DMS 273 treated with DMSO at 0.1 percent for 48 hours (cell line): Measurements from ENCODE around the gene NEAT1.

Experiments
- DNase-seq: peaks from one replicate; lab custom pipeline; 2025; lab: John Stamatoyannopoulos, UW

Gene NEAT1

DNA sequence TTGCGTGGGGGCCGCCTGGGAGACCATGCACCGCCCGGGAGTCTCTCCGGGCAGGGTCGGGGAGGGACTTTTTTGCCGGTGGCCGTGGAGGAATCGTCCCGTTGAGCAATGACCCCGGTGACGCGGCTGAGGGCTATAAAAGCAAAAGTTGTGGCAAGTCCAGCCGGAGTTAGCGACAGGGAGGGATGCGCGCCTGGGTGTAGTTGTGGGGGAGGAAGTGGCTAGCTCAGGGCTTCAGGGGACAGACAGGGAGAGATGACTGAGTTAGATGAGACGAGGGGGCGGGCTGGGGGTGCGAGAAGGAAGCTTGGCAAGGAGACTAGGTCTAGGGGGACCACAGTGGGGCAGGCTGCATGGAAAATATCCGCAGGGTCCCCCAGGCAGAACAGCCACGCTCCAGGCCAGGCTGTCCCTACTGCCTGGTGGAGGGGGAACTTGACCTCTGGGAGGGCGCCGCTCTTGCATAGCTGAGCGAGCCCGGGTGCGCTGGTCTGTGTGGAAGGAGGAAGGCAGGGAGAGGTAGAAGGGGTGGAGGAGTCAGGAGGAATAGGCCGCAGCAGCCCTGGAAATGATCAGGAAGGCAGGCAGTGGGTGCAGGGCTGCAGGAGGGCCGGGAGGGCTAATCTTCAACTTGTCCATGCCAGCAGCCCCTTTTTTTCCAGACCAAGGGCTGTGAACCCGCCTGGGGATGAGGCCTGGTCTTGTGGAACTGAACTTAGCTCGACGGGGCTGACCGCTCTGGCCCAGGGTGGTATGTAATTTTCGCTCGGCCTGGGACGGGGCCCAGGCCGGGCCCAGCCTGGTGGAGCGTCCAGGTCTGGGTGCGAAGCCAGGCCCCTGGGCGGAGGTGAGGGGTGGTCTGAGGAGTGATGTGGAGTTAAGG is at the start of gene NEAT1:
Gene NEAT1 (plus strand): TSS at position 166 of the 883 bp plus-strand sequence.
- DNase-seq: peak; percentile 42

DNA sequence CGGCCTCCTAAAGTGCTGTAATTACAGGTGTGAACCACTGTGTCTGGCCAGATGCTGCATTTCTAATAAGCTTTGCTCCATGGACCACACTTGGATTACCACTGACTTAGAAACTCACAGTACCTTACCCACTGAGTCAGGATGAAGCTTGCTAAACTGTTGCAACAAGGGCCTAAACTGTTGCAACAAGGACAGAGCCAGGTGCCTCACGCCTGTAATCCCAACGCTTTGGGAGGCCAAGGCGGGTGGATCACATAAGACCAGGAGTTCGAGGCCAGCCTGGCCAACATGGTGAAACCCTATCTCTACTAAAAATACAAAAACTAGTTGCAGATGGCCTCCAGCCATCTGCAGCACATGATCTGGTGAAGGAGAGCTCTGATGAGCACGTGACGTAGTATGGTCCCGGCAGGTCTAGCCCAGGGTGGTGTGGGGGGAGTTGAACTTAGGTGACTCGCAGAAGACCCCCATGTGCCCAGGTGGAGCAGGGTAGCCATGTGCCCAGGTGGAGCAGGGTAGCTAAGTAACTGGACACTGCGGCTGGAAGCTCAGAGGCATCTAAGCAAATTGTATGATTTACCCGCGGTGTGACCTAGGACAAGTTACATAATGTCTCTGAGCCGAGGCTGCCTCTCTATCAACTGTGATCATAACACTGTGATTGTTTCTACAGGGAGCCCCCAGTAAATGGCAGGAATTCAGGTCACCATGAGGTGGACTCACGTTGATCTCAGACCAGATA is 48.6 kb upstream of the NEAT1 start:
- no peak for DNase-seq

DNA sequence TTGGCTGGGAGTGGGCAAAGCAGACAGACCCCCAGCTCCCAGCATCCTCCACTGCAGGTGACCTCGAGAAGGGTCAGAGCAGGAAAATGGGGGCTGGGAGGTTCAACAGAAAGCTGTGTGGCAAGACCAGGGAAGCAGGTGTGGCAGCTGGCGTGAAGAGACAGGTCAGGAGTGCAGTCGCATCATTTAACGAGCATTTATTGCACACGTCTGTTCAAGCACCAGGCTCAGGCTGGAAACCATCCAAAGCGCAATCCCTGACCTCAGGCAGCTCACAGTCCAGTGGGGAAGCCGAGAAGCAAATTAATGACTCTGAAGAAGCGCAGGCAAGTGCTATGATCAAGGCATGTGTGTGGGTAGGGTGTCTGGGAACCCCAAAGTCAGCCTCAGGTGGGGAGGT is 47.6 kb upstream of the NEAT1 start:
- no peak for DNase-seq

DNA sequence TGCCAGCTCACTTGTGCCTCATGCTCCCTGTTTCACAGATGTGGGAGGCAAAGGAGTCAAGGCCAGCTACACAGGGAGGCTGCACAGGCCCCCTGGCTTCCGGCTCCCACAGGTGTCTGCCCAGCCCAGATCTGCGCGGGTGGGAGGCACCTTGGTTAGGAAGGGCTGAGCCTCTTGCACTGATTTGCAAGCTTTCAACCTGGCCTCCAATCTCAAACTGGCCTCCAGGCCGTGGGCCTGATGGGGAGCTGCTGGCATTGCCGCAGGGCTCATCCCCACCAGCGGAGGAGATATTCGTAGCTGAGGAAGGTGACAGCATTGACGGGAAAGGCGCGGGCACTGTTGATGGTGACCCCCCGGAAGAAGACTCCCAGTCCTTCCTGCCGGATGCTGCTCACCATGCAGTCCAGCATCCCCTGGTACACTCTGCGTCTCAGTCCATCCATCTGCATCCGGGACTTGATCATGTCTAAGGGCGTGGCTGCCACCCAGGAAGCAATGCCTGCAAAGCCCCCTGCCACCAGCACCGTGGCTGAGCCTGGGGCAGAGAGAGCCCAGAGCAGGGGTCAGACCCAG is 46.4 kb upstream of the NEAT1 start:
- DNase-seq: no peak

DNA sequence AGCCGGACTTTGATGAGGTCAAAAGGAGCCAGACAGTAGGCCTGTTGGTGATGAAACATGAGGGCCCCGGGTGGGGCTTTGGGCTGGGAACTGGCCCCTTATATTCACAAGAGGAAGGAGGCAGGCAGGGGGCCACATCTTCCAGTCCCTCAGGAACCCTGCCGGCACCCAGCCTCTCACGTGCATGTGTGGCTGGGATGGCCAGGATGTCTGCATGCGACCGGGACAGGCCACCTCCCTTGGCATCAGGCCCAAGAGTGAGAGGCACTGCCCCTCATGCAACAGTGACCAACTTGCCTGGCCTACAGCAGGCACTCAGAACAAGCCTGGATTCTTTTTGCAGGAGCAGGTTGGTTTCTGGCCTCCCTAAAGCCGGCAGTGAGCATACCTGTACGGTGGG is 45.6 kb upstream of the NEAT1 start:
- DNase-seq: no peak

DNA sequence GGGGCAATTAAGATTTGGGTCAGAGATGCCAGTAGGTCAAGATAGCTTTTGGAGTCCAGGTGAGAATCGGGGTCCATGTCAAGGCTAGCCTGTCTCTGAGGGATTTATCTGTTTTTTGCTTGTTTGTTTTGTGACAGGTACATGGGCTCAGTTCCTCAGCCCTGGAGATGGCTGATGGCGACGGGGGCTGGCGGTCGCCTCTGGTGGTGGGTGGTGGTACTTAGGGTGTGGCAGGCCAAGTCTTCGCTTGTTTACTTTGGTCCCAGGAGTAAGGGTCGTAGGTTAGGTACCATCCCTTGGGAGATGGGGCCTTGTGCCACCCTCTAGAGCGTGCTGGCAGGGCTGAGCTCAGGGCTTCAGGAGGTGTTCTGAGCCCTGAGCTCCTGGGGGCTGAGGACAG is 44.8 kb upstream of the NEAT1 start:
- DNase-seq: no peak

DNA sequence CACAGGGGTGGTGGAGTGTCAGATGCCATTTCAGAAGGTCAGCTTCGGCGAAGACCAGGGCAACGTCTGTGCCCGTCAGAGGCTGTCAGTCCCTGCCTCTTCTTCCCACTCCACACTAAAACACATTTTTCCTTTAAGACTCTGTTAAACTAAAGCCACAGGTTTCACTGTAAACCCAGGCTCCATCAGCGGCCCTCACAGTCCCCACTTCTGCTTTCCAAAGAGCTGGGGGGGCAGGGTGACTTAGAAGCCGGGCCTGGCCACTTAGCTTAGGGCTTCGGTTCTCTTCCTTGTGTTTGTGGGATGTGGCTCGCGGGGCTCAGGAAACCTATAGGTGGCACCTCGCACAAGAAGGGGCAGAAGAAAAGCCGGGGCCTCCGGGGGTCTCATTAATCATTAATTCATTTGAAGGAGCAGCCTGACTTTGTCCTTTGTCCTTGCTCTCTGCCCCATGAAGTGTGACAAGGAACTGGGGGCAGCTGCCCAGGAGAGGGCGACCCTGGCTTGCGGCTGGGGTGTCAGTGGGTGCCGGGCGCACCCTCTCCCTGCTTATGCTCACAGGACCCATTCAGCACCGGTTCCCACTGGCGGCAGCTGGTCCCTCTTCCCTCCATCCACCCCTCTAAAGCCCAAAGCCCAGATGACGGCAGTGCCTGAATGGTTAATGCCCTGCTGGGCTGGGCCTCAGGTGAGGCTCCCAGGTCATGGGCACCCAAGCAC is 44.2 kb upstream of the NEAT1 start:
- DNase-seq: no peak

DNA sequence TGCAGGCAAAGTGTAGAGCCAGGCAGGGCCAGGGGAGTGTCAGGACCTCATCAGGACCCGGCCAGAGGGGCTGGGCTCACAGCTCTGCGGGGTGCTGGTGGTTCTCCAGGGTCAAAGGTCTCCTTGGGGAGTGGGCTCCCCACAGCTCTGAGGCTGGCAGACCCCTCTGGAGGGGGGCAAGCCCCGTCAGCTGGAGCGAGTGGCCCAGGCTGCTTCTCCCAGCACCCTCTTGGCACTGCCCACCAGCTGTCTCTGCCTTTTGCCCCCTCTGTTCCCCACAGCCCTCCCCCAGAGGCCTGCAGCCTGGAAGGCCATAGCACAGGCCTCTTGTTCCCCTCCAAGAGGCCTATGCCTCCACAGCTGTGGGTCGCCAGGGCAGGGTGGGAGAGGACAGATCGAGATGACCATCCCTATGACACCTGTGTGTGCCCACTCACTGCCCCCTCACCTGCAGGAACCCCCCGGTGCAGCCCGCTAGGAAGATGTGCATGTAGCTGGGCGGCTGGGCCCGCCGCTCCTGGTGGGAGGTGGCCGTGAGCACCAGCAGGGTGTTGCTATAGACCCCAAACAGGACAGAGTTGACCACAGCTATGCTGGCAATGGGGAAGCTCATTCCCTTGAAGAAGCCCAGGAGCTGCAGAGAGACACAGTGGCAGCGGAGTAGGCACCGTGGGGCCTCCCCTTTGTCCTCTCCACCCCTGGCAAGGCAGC is 43.5 kb upstream of the NEAT1 start:
- no peak for DNase-seq

DNA sequence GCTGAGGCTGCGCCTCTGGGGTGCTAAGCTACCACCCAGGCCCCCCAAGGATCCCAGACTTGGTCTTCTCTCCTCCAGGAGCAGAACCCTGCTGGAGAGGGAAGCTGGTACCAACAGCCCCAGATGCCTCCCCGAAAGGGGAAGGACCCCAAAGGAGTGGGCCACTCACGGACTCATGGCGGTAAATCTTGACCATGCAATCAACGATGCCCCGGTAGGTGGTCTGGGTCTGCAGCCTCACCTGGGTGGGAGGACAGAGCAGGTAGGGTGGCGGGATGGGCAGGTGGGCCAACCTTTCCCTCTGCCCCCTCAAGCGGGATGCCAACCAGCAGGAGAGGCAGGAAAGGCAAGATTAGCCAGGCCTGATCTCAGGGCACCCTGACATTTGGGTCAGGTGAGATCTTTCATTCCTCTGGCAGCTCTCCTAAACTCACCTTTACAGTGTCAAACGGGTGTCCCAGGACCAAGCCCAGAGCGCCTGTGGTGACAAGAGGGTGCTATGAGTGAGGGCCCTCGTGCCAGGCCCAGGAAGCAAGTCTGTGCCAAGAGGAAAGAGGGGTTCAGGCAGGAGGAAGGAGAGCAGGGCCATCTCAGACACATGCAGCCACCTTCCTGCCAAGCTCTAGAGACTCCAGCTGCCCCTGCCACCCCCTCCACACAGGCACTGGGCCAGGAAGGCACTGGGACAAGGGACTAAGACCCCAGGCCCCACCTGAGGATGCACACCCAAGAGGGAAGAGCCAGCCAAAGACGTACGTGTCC is 42.7 kb upstream of the NEAT1 start:
- no peak for DNase-seq

DNA sequence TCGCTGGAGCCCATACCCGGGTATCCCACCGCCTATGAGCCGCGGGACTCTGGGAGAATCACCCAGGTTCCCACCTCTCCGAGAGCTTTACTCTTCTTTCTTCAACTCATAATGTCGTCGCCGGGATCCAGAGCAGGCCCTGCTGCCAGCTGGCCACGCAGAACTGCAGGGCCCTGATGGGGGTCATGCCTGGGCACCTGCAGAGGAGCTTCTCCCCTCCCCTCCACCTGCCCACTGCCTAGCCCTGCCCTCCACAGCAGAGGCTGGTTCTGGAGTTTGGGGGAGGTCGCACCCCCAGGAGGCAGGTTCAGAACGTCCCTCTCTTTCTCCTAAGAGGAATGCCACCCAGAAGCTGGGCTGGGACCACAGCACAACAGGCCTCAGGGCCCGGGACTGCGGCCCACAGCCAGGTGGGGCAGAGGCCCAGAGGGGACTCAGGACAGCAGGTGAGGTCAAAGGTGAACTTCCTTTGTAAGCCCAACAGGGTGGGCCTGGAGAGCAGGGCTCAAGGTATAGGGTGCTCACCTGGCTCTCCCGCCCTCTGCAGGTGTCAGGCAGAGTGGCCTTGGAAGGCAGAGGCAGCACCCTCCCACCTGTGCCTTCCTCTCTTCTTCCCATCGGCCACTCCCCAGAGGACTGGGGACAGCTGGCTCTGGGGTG is 42.0 kb upstream of the NEAT1 start:
- no peak for DNase-seq

DNA sequence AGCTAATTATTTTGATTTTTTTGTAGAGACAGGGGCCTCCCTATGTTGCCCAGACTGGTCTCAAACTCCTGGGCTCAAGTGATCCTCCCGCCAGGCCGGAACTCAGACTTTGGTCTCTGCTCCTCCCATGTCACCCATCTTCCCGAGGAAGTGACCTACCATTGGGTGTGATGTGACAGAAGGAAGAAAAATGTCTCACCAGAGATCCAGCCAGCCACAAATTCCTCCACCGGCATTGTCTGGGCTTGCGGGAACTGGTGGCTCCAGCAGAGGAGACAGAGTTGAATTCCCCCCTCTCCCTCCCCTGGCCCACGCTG is 40.9 kb upstream of the NEAT1 start:
- no peak for DNase-seq

DNA sequence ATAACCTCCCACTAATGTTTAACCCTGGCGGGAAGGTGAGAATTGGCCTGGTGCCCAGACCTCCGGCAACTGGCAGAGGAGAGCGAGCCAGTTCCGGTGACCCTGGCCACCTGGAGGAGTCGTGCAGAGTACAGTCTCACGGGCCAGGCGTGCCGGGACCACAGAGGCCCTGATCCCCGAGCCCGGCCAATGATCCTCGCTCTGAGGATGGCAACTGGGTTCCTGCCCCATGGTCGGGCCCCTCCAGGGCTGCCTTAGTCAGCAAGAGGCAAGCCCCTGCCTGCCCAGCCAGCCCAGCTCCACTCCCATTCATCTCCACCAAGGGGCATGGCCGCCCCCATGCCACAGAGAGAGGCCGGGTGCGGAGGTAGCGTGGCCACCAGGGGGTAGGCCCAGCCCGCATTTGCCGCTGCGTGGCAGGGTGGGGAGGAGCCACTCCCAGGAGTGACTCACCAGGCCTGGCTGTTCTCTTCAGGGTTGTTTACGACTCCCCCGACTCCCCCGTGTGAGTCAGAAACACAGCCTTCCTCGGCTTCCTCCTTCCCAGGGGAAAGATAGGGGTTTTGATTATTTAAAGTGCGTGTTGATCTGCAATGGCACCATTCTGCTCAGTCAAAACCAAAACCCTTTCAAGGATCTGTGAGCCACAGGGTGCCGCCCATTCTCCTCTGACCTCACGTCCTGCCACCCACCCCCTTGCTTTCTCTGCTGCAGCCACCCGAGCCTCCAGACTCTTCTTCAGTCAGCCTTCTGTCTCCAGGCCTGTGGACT is 40.4 kb upstream of the NEAT1 start, which contains the start of gene SLC25A45:
Gene SLC25A45 (minus strand): TSS at position 614 of the 771 bp plus-strand sequence. CDS start 695 bp downstream, outside the sequence.
- peak; percentile 88 for DNase-seq

DNA sequence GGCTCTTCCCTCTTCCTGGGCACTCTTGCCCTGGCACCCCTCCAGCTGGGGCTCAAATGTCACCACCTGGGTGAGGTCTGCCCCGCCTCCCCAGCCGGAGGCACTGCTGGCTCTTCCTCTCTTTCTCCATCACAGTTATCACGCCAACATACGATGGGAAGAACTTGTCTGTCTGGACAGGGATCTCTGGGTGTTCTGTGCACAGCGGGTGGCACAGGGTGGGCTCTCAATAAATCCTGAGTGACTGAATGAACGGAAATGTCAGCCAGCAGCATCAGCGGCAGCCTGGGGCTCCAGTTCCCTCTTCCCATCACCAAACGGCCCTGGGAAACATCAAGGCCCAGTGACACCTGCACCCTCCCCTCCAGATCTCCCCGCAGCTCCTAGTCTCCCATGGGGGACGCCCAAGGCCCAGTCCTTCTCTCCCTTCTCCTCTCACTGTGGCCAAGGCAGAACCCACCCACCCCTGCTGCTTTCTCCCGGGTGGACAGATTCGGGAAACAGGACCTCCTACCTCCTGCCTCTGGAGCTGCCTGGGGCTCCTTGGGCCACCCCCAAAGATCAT is 39.7 kb upstream of the NEAT1 start:
- no peak for DNase-seq

DNA sequence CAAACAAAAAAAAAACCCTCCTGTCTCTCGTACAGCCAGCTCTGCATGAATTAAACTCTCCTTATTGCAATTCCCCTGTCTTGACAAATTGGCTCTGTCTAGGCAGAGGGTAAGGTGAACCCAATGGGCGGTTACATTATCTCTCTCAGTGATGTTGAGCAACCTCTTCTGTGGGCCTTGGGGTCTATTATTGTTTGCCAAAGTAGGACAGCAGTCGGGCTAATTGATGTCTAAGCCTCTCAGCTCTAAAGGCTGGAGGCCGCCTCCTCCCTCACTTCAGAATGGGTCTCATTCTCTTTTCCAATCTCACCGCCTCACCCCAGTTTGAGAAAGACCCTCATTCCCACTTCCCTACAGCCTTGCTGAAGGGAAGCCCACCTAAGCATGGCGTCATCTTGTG is 38.8 kb upstream of the NEAT1 start:
- no peak for DNase-seq

DNA sequence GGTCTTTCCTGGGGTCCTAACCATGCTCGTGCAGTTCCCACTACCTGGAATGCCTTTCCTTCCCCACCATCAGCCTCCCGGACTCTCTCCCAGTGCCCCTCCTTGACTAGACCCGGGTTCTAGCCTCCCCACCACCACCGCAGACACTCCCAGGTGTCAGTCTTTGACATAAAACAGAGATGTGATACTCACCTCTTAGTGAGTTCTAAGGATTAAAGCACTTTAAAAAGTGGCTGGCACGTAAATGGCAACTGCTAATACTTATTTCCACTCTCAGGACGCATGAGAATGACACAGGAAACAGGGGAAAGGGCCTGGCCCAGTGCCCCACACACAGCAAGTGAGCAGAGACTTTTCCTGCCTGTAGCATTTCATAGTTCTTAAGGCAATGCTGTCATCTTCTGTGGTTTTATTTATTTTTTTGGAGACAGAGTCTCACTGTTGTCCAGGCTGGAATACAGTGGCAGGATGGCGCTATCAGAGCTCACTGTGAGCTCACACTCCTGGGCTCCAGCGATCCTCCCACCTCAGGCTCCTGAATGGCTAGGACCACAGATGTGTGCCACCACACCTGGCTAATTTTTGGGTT is 38.2 kb upstream of the NEAT1 start:
- DNase-seq: no peak

DNA sequence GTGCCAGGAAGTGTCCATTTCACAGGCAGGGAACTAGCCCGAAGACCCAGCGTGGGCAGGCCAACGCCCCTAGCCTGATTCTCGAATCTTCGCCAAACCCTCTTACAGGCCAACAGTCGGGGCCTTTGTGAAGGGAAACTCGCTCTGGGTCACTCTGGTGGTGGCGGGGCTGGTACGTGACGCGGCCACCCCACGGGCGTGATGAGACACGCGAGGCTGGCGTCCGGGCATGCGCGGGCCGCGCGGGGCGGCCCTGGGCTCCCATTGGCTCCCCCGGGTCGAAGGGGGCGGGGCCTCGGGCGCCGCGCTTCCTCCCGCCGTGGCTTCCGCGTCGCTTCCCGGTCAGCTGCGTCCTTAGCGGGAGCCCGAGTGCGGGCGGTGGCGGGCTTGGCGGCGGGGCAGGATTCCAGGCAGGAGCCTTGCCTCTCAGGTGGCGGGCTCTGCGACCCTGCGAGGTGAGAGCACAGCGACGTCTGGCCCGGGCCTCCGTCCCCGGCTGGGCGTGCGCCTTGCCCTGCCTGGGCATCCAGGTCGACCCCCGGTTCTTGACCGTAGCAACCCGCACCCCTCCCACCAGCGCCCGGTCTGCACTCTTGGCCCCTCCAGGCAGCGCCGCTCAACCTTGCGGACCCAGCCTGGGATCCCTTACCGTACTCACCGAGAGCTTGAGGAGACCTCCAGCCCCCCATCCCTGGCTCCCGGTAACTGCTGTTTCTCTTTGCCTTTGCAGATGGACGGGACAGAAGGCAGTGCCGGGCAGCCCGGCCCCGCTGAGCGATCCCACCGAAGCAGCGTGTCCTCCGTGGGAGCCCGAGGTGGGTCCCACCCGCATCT is 36.1 kb upstream of the NEAT1 start, which contains the start of gene FRMD8:
Gene FRMD8 (plus strand): TSS at position 331 of the 834 bp plus-strand sequence. CDS start 400 bp downstream, at position 731.
- DNase-seq: no peak

DNA sequence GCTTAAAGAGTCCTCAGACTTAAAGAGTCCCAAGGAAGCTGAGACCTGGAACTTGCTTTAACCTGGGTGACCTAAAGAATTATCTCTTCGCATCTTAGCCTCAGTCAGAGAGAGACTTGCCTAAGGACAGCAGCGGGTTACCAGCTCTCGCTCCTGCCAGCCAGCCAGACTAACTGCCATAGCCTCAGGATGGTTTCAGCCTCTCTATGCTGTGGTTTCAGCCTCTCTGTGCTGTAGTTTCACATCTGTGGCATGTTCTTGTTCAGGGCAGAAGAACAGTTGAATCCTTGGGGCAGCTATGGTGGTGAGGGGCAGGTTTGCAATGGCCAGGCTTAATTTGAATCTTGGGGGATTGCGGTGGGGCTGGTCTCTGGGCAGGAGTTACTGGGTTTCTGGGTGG is 33.9 kb upstream of the NEAT1 start:
- DNase-seq: no peak
